ENCODE data around the gene SLC44A5.
A peak's percentile ranks its signal among the peaks of the same experiment; 100 is the strongest.
"Not testable (repeated sequence)": the region's sequence is repeated elsewhere in the genome, so short reads cannot be mapped to it uniquely, and the experiment has no call there.

The SLC44A5 gene

DNA sequence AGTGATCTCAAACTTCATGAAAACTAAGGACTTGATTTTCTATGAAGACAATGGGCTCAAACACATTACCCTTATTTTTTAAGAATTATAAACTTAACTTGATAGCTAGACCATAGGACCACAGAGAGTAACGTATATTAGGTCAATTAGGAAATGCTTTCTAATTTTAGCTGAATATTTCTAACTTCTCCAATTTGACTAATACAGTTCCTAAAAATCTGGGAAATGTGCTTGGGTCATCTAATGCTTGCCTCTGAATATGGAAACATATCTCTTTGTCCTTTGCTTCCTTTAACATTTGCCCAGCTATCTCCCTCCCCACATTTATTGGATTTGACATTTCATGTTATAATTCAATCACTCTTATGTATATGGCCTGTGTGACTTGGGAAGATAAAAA lies 335.3 kb downstream of the SLC44A5 start:
- no peak for DNase-seq (ENCODE audit: low read depth, low spot score)

DNA sequence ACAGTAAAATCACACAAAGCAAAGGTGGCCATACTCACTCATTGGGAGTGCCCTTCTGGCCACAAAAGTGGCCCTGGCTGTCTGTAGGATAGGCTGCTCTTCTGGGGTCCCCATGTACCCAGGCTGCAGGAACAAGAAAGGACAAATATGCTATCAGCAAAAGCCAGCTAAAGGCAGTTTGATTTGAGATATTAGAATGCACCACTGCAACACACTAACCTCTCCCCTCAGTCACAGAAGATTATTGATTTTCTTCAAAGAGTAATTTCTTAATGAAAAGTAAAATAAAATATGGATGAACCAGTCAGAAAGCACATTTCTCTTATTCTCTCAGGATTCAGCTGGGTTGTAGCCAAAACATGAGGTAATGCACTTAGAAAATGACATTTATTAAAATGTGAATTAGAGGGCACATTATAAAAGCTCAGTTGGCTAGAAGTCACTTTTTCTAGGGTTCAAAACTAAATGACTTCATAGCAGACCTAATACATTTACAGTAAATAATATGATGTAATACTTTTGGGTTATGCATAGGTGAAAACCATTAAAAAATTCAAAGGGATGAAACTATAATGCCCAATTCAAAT lies 335.9 kb downstream of the SLC44A5 start:
- DNase-seq (ENCODE audit: low read depth, low spot score): no peak

DNA sequence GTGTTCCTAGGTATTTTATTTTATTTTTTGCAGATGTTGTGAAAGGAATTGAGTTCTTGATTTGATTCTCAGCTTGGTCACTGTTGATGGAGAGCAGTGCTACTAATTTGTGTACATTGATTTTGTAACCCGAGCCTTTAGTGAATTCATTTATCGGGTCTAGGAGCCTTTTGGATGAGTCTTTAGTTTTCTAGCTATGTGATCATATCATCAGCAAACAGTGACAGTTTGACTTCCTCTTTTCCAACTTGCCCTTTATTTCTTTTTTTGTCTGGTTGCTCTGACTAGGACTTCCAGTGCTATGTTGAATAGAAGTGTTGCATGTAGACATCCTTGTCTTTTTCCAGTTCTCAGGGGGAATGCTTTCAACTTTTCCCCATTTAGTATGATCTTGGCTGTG lies 337.8 kb downstream of the SLC44A5 start:
- no peak for DNase-seq (ENCODE audit: low read depth, low spot score)

DNA sequence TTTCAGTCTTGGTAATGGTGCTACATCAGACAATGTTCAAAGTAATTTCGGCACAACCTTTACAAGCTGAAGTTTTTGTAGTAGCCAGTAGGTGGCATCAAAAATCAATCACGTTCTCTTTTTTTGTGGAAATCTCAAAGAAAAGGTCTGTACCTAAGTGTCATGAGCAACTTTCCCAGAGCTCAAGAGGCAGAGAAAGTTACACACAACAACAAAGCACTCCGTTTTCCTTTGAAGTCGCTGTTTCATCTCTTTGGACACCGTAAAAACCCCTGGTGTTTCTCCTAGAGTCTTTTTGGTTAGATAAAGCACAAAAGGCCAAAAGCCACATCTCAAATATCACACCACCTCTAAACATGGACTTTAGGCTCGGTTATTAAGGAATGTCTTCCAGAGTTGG lies 345.1 kb downstream of the SLC44A5 start:
- DNase-seq (ENCODE audit: low read depth, low spot score): peak; percentile 51

DNA sequence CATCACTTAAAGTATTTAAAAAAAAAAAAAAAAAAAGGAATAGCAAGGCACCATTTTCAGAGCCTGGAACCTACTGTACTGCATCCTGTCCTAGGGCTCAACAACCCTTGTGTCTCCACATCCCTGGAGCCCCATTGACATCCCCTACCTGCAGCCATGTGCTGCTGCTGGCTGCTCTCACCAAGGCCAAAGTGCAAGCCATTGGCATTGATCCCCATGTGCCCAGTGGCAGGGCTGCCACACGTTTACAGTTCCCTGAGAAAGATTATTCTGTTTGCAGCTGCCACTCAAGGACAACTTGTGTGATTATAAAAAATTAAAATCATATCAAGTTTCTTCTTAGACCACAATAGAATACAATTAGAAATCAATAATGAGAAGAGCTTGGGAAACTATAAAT lies 346.8 kb downstream of the SLC44A5 start:
- DNase-seq (ENCODE audit: low read depth, low spot score): no peak

DNA sequence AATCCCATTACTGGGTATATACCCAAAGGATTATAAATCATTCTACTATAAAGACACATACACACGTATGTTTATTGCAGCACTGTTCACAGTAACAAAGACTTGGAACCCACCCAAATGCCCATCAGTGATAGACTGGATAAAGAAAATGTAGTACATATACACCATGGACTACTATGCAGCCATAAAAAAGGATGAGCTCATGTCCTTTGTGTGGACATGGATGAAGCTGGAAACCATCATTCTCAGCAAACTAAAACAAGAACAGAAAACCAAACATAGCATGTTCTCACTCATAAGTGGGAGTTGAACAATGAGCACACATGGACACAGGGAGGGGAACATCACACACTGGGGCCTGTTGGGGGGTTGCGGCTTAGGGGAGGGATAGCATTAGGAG lies 347.3 kb downstream of the SLC44A5 start:
- DNase-seq (ENCODE audit: low read depth, low spot score): not testable (repeated sequence)

DNA sequence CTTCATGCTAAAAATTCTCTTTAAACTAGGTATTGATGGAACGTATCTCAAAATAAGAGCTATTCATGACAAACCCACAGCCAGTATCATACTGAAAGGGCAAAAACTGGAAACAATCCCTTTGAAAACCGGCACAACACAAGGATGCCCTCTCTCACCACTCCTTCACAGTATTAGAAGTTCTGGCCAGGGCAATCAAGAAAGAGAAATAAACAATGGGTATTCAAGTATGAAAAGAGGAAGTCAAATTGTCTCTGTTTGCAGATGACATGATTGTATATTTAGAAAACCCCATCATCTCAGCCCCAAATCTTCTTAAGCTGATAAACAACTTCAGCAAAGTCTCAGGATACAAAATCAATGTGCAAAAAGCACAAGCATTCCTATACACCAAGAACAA lies 349.0 kb downstream of the SLC44A5 start:
- not testable (repeated sequence) for DNase-seq (ENCODE audit: low read depth, low spot score)

DNA sequence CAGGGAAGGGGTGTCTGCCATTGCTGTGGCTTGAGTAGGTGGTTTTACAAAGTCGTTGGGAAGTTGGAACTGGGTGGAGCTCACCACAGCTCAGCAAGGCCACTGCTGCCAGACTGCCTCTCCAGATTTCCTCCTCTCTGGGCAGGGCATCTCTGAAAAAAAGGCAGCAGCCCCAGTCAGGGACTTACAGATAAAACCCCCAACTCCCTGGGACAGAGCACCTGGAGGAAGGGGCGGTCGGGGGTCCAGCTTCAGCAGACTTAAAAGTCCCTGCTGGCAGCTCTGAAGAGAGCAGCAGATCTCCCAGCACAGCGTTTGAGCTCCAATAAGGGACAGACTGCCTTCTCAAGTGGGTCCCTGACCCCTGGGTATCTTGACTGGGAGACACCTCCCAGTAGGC lies 352.6 kb downstream of the SLC44A5 start:
- DNase-seq (ENCODE audit: low read depth, low spot score): no peak

DNA sequence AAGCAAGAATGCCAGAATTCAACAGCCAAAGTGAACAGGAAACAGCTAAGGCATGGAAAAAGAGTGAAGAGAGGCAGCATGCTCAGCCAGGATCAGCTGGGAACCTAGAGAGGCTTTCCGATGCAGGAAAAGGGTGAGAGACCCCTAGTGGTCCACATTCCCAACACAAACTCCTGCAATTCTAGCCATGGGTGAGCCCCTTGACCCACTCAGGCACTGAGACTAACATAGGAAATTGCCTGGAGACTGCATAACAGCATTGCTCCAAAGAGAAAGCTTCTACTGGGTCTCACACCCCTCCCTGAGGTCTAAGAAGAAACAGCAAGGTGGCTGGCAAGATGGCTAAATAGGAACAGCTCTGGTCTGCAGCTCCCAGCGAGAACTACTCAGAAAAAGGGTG lies 353.5 kb downstream of the SLC44A5 start:
- peak; percentile 46 for DNase-seq (ENCODE audit: low read depth, low spot score)

DNA sequence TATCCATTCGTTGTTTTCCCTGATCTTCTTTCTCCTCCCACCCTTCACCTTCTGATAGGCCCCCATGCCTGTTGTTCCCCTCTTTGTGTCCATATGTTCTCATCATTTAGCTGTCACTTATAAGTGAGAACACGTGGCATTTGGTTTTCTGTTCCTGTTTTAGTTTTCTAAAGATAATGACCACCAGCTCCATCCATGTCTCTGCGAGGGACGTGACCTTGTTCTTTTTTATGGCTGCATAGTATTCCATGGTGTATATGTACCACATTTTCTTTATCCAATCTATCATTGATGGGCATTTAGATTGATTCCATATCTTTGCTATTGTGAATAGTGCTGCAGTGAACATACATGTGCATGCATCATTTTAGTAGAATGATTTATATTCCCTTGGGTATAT lies 360.8 kb downstream of the SLC44A5 start:
- not testable (repeated sequence) for DNase-seq (ENCODE audit: low read depth, low spot score)

DNA sequence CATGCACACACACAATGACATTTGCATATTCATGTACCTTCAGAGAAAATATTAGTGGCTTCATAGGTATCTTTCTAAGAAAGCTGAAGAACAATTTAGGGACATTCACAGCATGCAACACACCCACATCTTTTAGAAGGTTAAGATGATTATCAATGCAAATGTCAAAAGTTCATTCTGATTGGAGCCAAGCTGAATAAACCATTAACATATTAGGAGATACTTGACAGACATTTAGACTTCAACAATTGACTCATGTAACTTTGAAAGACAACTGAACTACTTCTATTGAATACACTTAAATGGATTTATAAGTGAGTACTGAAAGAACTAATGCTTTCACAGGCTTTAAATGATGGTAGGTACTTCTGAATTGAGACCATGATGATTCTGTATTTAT lies 365.7 kb downstream of the SLC44A5 start:
- no peak for DNase-seq (ENCODE audit: low read depth, low spot score)

DNA sequence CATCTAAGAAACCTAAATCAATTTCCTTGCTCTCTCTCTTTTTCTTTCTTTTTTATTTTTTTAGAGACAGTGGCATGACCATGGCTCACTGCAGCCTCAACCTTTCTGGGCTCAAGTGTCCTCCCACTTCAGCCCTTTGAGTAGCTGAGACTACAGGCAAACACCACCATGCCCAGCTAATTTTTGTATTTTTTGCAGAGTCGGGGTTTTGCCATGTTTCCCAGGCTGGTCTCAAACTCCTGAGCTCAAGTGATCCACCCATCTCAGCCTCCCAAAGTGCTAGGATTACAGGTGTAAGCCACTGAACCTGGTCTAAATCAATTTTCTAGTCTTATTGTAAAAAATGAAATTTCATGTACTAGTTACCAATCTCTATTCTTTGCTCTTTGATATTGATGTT lies 367.8 kb downstream of the SLC44A5 start:
- DNase-seq (ENCODE audit: low read depth, low spot score): no peak

DNA sequence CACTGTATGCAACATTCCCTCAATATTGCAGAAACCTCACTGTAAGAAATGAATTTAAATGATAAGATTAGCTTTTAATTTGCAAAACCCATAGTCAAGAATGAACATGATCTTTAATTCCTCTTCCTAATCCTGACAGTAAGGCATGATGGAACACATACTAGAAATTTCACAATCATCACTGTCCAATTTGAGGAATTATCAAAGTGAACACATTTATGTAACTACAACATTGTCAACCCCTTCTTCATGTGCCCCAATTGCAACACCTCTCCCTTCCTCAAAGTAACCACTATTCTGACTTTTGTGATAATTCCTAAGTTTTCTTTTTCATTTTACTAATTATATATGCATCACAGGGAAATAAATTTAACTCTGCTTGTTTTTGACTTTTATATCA lies 373.6 kb downstream of the SLC44A5 start:
- no peak for DNase-seq (ENCODE audit: low read depth, low spot score)

DNA sequence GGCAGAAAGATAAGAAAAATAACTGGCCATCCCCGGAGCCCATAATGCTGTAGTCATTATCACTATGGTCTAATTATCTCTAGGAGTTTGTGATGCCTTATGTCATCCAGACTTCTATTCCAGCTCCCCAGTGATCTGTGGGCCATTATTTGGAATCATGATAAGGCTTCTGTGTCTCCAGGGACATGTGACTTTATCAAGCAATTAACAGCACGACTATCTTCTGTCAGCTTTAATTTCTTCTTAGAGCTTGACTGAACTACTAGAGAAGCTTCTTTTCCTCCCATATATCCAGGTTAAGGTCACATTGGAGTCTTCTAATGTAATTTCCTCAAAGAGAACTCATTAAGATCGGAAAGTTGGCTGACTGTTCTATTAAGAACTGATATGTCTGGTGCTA lies 376.4 kb downstream of the SLC44A5 start:
- DNase-seq (ENCODE audit: low read depth, low spot score): no peak

DNA sequence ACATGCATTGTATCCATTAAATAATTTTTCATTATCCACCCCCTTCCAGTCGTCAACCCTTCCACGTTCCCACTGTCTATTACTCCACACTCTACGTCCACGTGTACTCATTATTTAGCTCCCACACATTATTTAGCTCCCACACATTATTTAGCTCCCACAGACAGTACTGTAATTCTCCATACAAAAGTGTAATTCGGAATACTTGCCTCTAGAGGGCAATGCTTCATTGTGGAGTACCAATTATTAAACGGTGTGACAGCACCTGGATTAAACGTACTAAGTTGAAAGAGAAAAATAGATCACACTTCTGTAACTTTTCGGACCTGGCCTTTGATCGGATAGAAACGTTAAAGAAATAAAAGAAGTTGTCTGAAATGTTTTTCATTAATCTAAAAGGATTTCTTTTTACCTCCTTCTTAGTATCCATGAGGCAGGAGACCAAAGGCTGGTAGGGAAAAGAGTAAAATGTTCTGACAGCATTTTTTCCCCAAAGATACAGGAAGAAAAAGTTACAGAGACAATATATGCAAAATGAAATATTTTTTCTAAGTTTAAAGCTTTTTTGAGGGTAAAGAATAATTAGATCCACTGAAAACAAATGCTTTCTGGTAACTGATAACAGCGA lies 377.5 kb downstream of the SLC44A5 start:
- DNase-seq (ENCODE audit: low read depth, low spot score): peak; percentile 2

DNA sequence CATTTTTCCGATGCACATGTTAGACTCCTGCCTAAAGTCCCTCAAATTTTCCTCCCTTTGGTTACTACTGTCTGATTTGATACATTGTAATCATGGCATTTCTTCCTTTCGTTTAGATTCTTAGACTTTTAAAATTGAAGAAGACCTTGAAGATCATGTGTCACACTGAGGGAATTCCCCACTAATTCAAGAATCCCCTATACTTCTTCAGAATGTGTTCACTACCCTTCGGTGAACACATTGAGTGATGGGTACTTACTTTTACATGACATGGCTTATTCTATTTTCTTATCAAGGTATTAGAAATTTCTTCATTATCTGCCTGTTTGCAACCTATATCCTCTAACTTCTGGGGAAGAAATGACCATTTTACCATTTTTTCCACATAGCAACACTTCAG lies 390.8 kb downstream of the SLC44A5 start:
- DNase-seq (ENCODE audit: low read depth, low spot score): no peak

DNA sequence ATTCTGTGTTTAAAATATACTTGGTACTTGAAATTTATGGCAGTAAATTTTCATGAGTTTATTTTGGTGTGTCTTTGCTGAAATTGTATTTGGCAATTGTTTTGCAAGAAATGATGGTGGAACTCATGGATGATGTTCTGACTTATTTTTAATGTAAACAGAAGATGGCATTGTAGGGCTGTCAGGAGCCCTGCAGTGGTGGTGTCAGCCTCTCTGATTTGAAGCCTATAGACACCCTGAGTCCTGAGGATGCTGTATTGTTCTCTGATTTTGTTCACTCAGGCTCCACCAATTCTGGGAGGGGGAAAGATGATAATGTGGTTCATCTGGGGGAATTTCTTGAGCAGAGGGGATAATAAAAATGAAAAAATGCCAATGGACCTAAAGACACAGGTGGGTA lies 396.9 kb downstream of the SLC44A5 start:
- no peak for DNase-seq (ENCODE audit: low read depth, low spot score)

DNA sequence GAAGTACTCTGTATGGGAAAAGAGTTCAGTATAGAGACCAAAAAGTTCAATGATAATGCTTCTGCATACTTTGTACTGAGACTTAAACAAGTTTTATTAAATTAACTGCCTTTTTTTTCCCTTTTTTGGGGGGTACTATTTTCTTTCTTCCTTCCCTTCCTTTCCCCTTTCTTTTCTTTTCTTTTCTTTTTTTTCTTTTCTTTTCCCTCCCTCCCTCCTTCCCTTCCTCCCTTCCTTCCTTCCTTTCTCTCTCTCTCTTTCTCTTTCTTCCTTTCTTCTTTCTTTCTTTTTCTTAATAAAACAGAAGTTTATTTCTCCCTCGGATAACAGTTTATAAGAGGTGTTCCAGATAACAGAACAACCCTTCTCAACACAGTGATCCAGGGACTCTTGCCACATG lies 399.3 kb downstream of the SLC44A5 start:
- no peak for DNase-seq (ENCODE audit: low read depth, low spot score)

DNA sequence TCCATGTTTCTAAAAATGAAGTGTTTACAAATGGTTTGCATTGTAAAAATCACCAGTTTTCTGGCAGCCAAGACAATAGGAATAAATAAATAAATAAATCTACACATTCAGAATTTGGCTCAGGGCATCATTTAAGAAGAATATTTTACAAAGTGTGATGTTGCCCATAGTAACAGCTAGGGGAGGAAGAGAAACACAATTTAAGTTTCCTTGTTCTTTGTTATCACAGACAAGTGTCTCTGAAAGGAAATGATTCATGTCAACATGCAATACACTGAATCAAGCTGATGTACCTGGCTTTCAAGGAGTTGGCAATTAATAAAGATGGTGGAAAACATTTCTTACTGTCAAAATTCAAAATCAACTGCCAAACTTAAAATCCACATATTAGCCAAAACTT lies 402.1 kb downstream of the SLC44A5 start:
- no peak for DNase-seq (ENCODE audit: low read depth, low spot score)

DNA sequence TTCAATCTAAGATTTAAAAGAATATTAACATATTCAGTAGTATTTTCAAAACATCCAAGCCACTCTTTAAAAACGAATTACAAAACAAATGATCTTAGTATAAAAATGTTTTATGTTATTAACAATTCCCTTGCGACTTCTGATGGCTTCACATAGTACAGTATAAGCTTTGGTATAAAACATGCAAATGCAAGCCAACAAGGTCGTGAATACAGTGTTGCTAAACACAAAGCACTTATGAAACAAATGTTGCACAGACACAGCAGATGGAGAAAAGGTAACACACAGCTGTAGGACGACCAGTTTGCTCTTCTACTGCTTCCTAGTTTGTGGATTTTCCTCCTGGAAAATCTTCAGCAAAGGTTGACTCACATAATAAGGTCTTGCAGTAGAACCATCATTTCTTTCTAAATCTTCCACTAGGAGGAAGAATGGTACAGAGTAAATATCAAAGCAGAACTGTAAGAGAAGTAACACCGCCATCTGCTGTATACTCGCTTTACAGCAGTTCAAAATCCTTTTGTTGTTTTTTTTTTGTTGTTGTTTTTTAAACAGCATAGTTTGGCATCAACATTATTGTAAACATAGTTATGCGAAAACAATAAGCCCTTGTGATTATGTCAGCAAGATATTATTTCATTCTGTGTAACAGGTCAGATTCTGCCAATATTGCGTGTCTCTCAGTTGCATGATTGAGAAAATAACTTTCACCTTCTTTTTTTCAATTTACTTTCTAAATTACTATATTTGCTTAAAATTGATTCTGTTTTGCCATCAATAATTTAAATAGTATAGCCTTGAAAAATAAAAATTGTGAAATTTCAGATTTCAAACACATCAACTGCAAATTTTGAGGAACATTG lies 407.3 kb downstream of the SLC44A5 start:
- DNase-seq (ENCODE audit: low read depth, low spot score): peak; percentile 17

DNA sequence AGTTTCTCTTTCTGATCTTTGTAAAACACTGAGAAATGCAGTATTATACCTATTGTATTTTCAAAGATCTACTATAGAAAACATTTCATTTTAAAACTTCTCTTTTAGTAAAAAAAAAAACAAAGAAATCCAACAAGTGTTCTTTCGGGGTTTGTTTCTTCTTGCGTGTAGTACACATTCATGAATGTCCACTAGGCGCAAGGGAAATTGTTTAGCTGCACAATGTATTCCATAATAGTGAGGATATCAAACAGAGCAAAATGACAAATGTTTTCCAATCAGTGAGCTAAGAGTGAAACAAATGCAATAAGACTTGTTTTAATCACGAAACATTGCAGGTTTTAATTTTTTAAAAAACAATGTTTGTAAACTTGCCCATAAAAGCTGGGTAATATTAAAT lies 408.2 kb downstream of the SLC44A5 start:
- no peak for DNase-seq (ENCODE audit: low read depth, low spot score)

DNA sequence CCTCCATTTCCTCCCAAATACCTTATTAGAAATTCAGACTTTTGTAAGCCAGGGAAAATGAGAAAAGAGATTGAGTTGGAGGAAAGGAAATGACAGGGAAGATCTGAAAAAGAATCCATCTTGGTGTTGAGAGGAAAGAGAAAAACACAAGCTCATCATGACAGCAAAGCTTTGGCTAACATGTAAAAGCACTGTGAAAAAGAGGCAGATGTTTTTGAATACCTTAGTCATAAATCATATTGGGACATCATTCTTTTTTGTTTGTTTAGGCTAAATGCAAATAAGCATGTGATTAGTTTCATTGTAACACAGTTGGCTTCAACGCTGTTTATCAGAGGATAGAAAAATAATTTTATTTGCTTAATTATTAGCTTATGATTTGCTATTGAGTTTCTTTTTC lies 412.2 kb downstream of the SLC44A5 start:
- no peak for DNase-seq (ENCODE audit: low read depth, low spot score)

DNA sequence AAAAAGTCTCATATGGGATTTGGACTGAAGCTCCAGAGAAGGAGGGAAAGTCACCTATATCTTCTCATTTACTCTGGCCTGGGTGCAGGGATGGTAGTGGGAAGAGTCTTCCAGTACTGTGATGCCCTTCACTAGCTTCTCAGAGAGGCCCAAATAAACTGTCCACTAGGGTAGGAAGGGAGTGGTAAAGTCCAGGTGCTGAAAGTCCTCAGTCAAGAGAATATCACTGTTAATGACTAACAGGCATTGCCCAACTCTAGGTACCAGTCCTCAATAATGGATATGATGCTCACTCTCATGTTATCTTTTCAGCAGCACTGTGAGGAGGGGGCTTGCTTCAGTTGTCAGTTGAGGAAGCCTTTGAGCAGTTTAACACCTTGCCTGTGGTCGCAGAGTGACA lies 412.8 kb downstream of the SLC44A5 start:
- no peak for DNase-seq (ENCODE audit: low read depth, low spot score)

Measured in ELF-1 (cell line).